HepG2 (cell line): ENCODE data around the gene CD72. TPM values are rescaled to one million over a fixed set of nuclear protein-coding genes. Genes with fewer than 3 reads are reported as not detected.

Source experiments
- ATRX ChIP-seq: sonication (generic); formaldehyde crosslinking; IDR thresholded peaks from 2 replicates; pipeline ENCODE4 v1.4.0; 2020; ENCODE audit warnings: missing genetic modification reagents, borderline replicate concordance
- FOSL2 ChIP-seq: sonication (generic); formaldehyde crosslinking; IDR thresholded peaks from 2 replicates; pipeline ENCODE4 v1.4.0; 2020; ENCODE audit warnings: missing genetic modification reagents
- FOXM1 ChIP-seq: sonication (generic); formaldehyde crosslinking; IDR thresholded peaks from 2 replicates; pipeline ENCODE4 v1.5.0; 2020; ENCODE audit warnings: missing genetic modification reagents
- GTF2F1 ChIP-seq: fragments of 150-350 bp; IDR thresholded peaks from 2 replicates; pipeline ENCODE4 v1.6.1; 2014; ENCODE audit warnings: low read length
- HNRNPK ChIP-seq: fragments of 200-400 bp; formaldehyde crosslinking; IDR thresholded peaks from 2 replicates; pipeline ENCODE4 v1.6.1; 2018; ENCODE audit warnings: low read length, low read depth, moderate library complexity, mild to moderate bottlenecking; ENCODE audit not compliant: poor library complexity, severe bottlenecking
- HOXD1 ChIP-seq: sonication (generic); formaldehyde crosslinking; IDR thresholded peaks from 2 replicates; pipeline ENCODE4 v1.5.0; 2020; ENCODE audit warnings: missing genetic modification reagents
- IKZF4 ChIP-seq: sonication (generic); formaldehyde crosslinking; IDR thresholded peaks from 2 replicates; pipeline ENCODE4 v1.5.1; 2020; ENCODE audit warnings: borderline replicate concordance, mild to moderate bottlenecking, low read depth, missing genetic modification reagents; ENCODE audit errors: not compliant biosample characterization
- KAT7 ChIP-seq: IDR thresholded peaks from 2 replicates; pipeline ENCODE4 v1.6.1; 2018; ENCODE audit warnings: borderline replicate concordance, missing compliant biosample characterization
- KLF9 ChIP-seq: IDR thresholded peaks from 2 replicates; pipeline ENCODE4 v1.6.1; 2016; ENCODE audit warnings: low read depth
- NCOR1 ChIP-seq: fragments of 200-600 bp; sonication (generic); IDR thresholded peaks from 2 replicates; pipeline ENCODE4 v1.7.0; 2017; ENCODE audit warnings: antibody characterized with exemption, low read length, borderline replicate concordance
- NFE2L2 ChIP-seq: fragments of 150-350 bp; IDR thresholded peaks from 2 replicates; pipeline ENCODE4 v1.6.1; 2014; ENCODE audit warnings: low read length
- SPEN ChIP-seq: sonication (generic); formaldehyde crosslinking; IDR thresholded peaks from 2 replicates; pipeline ENCODE4 v1.5.1; 2020; ENCODE audit warnings: low read depth, mild to moderate bottlenecking, missing genetic modification reagents
- STAT5B ChIP-seq: sonication (generic); formaldehyde crosslinking; IDR thresholded peaks from 2 replicates; pipeline ENCODE4 v1.4.0; 2020; ENCODE audit warnings: missing genetic modification reagents
- SUZ12 ChIP-seq: fragments of 150-350 bp; IDR thresholded peaks from 2 replicates; pipeline ENCODE4 v1.6.1; 2014; ENCODE audit warnings: low read depth, low read length
- ZBTB34 ChIP-seq: sonication (generic); formaldehyde crosslinking; IDR thresholded peaks from 2 replicates; pipeline ENCODE4 v1.8.0; 2022; ENCODE audit warnings: mild to moderate bottlenecking, missing genetic modification reagents
- ZFAT ChIP-seq: sonication (generic); formaldehyde crosslinking; conservative IDR thresholded peaks from 2 replicates; pipeline ENCODE4 v1.8.1; 2023; ENCODE audit warnings: missing genetic modification reagents, inconsistent platforms
- ZFP41 ChIP-seq: sonication (generic); formaldehyde crosslinking; IDR thresholded peaks from 2 replicates; pipeline ENCODE4 v1.4.0; 2020; ENCODE audit warnings: mild to moderate bottlenecking, missing genetic modification reagents, borderline replicate concordance
- ZNF224 ChIP-seq: sonication (generic); formaldehyde crosslinking; IDR thresholded peaks from 2 replicates; pipeline ENCODE4 v1.5.0; 2020; ENCODE audit warnings: mild to moderate bottlenecking, missing genetic modification reagents
- ZNF383 ChIP-seq: sonication (generic); formaldehyde crosslinking; IDR thresholded peaks from 2 replicates; pipeline ENCODE4 v1.4.0; 2020; ENCODE audit warnings: missing genetic modification reagents, mild to moderate bottlenecking, borderline replicate concordance
- ZNF468 ChIP-seq: sonication (generic); formaldehyde crosslinking; IDR thresholded peaks from 2 replicates; pipeline ENCODE4 v1.8.0; 2022; ENCODE audit warnings: mild to moderate bottlenecking, moderate library complexity, missing genetic modification reagents
- ZNF513 ChIP-seq: sonication (generic); formaldehyde crosslinking; conservative IDR thresholded peaks from 2 replicates; pipeline ENCODE4 v1.5.0; 2020; ENCODE audit warnings: missing genetic modification reagents
- ZNF563 ChIP-seq: sonication (generic); formaldehyde crosslinking; IDR thresholded peaks from 2 replicates; pipeline ENCODE4 v1.8.0; 2022; ENCODE audit warnings: mild to moderate bottlenecking, moderate library complexity, missing genetic modification reagents
- ZNF629 ChIP-seq: sonication (generic); formaldehyde crosslinking; conservative IDR thresholded peaks from 2 replicates; pipeline ENCODE4 v1.5.0; 2020; ENCODE audit warnings: missing genetic modification reagents
- ZNF644 ChIP-seq: IDR thresholded peaks from 2 replicates; pipeline ENCODE4 v1.6.1; 2016; ENCODE audit warnings: low read depth
- ZNF660 ChIP-seq: sonication (generic); formaldehyde crosslinking; IDR thresholded peaks from 2 replicates; pipeline ENCODE4 v1.5.1; 2020; ENCODE audit warnings: mild to moderate bottlenecking, low read depth, missing genetic modification reagents, borderline replicate concordance
- ZNF670 ChIP-seq: sonication (generic); formaldehyde crosslinking; IDR thresholded peaks from 2 replicates; pipeline ENCODE4 v1.8.0; 2022; ENCODE audit warnings: mild to moderate bottlenecking, missing genetic modification reagents, borderline replicate concordance
- ZNF747 ChIP-seq: sonication (generic); formaldehyde crosslinking; IDR thresholded peaks from 2 replicates; pipeline ENCODE4 v1.8.1; 2023; ENCODE audit warnings: missing genetic modification reagents, mild to moderate bottlenecking, borderline replicate concordance
- ZZZ3 ChIP-seq: sonication (generic); formaldehyde crosslinking; IDR thresholded peaks from 2 replicates; pipeline ENCODE4 v1.4.0; 2020; ENCODE audit warnings: missing genetic modification reagents, mild to moderate bottlenecking, borderline replicate concordance
- polyA plus RNA-seq, 8 experiments: library from polyadenylated mRNA; depleted of rRNA in 3 of 8; stranded (reverse) in 7 of 8; unstranded in 1 of 8; fragments of >200 nt; fragmentation: Illumina TruSeq in 4 of 8; extraction: Trizol in 4 of 8; gene quantifications; 2 replicates each; pipeline versions ENCODE4 v1.2.1 to v1.2.3, GENCODE V29; 2011 to 2016; ENCODE audit warnings: low read depth in 4 of 8, missing spikeins in 1 of 8, mixed read lengths in 1 of 8; ENCODE audit not compliant: insufficient read depth in 1 of 8
- total RNA-seq, 5 experiments: library from RNA; depleted of rRNA; stranded (reverse); fragments of >200 nt; fragmentation: Illumina TruSeq; extraction: Trizol; gene quantifications; 2 replicates each; pipeline ENCODE4 v1.2.3, GENCODE V29; 2016; ENCODE audit warnings: low read depth in 1 of 5

CD72 gene
- total and polyA plus RNA-seq, 2 of the 13 experiments (the other 11 are each of a cell fraction or from before 2014, with no cell fraction given), result 0.18 to 1.1 TPM

GRCh38 chr9:35664531-35665470 lies 46.6 kb upstream of the CD72 start, which contains the start of gene ARHGEF39 (continued):
- TF ChIP-seq ZNF629 (CRISPR knock-in tag), result peak; percentile 96
- no peak for TF ChIP-seq FOSL2 (CRISPR knock-in tag)
- no peak for TF ChIP-seq NFE2L2
- TF ChIP-seq ZNF747 (CRISPR knock-in tag), result peak; percentile 67; the same call in 1 of the 2 replicates
- TF ChIP-seq ZBTB34 (CRISPR knock-in tag), result peak; percentile 26; the same call in 1 of the 2 replicates
- no peak; the same call in 1 of the 2 replicates for TF ChIP-seq HOXD1 (CRISPR knock-in tag)
- TF ChIP-seq ZNF563 (CRISPR knock-in tag), result no peak
- TF ChIP-seq ZFAT (CRISPR knock-in tag), result no peak
- no peak; the same call in 1 of the 2 replicates for TF ChIP-seq KAT7 (CRISPR knock-in tag)
- TF ChIP-seq ZNF513 (CRISPR knock-in tag), result peak; percentile 68; the same call in 1 of the 2 replicates
- no peak for TF ChIP-seq NCOR1
- TF ChIP-seq ZNF468 (CRISPR knock-in tag), result peak; percentile 91; the same call in 1 of the 2 replicates
- peak; percentile 68; the same call in 1 of the 2 replicates for TF ChIP-seq ZNF383 (CRISPR knock-in tag)
- TF ChIP-seq HNRNPK, result peak; percentile 53
- peak; percentile 35 for TF ChIP-seq IKZF4
- no peak for TF ChIP-seq ZNF644
- TF ChIP-seq ZNF660 (CRISPR knock-in tag), result no peak
- TF ChIP-seq ZFP41 (CRISPR knock-in tag), result no peak
- TF ChIP-seq ZNF670 (CRISPR knock-in tag), result 0 out of 2 replicates have a peak, but pooled peaks have one; percentile 84
- TF ChIP-seq KLF9, result peak; percentile 86
- TF ChIP-seq FOXM1 (CRISPR knock-in tag), result 0 out of 2 replicates have a peak, but pooled peaks have one; percentile 84
- TF ChIP-seq ATRX (CRISPR knock-in tag), result no peak
- TF ChIP-seq GTF2F1, result no peak
- no peak for TF ChIP-seq SUZ12
- peak; percentile 78 for TF ChIP-seq SPEN (CRISPR knock-in tag)
- no peak for TF ChIP-seq ZNF224 (CRISPR knock-in tag)
- 0 out of 2 replicates have a peak, but pooled peaks have one; percentile 28 for TF ChIP-seq STAT5B (CRISPR knock-in tag)
- TF ChIP-seq ZZZ3 (CRISPR knock-in tag), result no peak
